ENCODE data around the gene ZNF669.

ZNF669 gene

DNA sequence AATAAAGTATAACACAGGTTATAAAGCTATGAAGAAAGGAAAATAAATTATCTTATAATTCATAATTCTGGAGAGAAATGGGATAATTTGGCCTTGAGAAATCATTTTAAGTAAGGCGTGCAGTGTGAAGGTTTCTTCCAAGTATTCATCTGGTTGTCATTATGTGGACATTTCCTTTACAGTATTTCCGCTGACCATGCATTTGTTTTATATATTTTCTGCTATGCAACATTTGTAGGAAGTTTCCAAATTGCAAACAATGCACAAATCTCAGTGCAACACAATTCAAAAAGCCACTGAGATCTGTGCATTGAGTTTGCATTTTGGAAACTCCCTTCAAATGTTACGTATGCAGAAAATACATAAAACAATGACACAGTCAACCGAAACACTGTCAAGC is 43.4 kb downstream of the ZNF669 start:
- no peak for DNase-seq (ENCODE audit: low spot score)

GRCh38 chr1:247056071-247056470 is 48.1 kb downstream of the ZNF669 start:
- no peak for DNase-seq (ENCODE audit: low spot score)

DNA sequence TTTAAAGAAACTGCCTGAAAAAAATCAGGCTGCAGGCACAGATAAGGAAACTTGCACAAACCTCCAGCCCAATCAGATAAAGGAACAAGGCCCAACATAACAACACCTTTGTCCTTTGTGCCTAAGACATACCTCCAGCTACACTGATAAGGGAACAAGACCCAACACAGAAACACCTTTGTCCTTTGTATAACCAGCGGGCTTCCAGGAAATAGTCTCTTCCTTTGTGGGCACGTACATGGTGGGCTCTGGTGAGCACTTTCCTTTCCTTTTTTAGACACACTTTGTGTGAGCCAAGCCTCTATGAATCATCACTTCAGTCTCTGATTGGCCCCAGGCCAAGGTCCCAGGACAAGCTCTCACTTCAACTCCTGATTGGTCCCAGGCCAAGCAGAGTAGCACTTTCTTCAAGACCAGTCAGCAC is 49.2 kb downstream of the ZNF669 start:
- no peak for DNase-seq (ENCODE audit: low spot score)

Data from germinal center (tissue), 1 donor.